ENCODE results near the gene APP. TPM values are rescaled to one million over a fixed set of nuclear protein-coding genes. Genes with fewer than 3 reads are reported as not detected.

APP gene
- total RNA-seq, 1 experiment from 2014 or later = 560 TPM

- TF ChIP-seq MAX (CRISPR knock-in tag; IDR thresholded peaks at IDR 0.05) (no peak), MXD4 (CRISPR knock-in tag; IDR thresholded peaks at IDR 0.05; ENCODE audit: borderline replicate concordance) (no peak), ZNF317 (CRISPR knock-in tag; IDR thresholded peaks at IDR 0.05; ENCODE audit: borderline replicate concordance, low read depth) (no peak), IRF1 (CRISPR knock-in tag; IDR thresholded peaks at IDR 0.05) (no peak), SMAD4 (CRISPR knock-in tag; IDR thresholded peaks at IDR 0.05) (no peak), EMX1 (CRISPR knock-in tag; IDR thresholded peaks at IDR 0.05) (no peak), ZNF416 (CRISPR knock-in tag; IDR thresholded peaks at IDR 0.05) (no peak), TP53 (CRISPR knock-in tag; IDR thresholded peaks at IDR 0.05) (no peak), HMGA2 (CRISPR knock-in tag; IDR thresholded peaks at IDR 0.05) (no peak), ETV6 (CRISPR knock-in tag; IDR thresholded peaks at IDR 0.05) (no peak)
These were observed 45.0 kb downstream of the APP start (continued) for GRCh38 chr21:26125433-26126167.

- Mint-ChIP-seq H3K4me1 (peaks cover 94% of the 10 kb centered on the region), H3K36me3 (no peaks in the 10 kb centered on the region), H3K27me3 (ENCODE audit: low read depth) (no peaks in the 10 kb centered on the region), H3K4me3 (peak overlapping the region; percentile 25; the same call in 1 of the 2 replicates), H3K9me3 (no peaks in the 10 kb centered on the region), H3K27ac (peak overlapping the region; percentile 73)
- ATAC-seq (peak; percentile 11), DNase-seq (ENCODE audit: low spot score) (no peak)
- ChIA-PET POLR2A (interaction anchor here (0.6 to 0.9 kb wide), 2 partner anchors 21 to 1808 kb away, joined by 3 to 9 read pairs; no protein-coding TSS in a partner anchor), CTCF (no interaction called here)
- TF ChIP-seq ERG (CRISPR knock-in tag; IDR thresholded peaks at IDR 0.05) (no peak), TEAD1 (CRISPR knock-in tag; IDR thresholded peaks at IDR 0.05) (no peak), ZBTB43 (CRISPR knock-in tag; IDR thresholded peaks at IDR 0.05) (no peak), GRHL2 (CRISPR knock-in tag; IDR thresholded peaks at IDR 0.05; ENCODE audit: insufficient replicate concordance, severe bottlenecking) (no peak), ARID4B (CRISPR knock-in tag; IDR thresholded peaks at IDR 0.05; ENCODE audit: borderline replicate concordance) (no peak), PRRX2 (CRISPR knock-in tag; IDR thresholded peaks at IDR 0.05) (no peak), TEAD4 (CRISPR knock-in tag; IDR thresholded peaks at IDR 0.05) (no peak), CDX4 (CRISPR knock-in tag; IDR thresholded peaks at IDR 0.05; ENCODE audit: borderline replicate concordance) (no peak), MYBL2 (CRISPR knock-in tag; IDR thresholded peaks at IDR 0.05) (no peak), ZNF317 (CRISPR knock-in tag; IDR thresholded peaks at IDR 0.05; ENCODE audit: borderline replicate concordance, low read depth) (no peak), ZBTB21 (CRISPR knock-in tag; IDR thresholded peaks at IDR 0.05; ENCODE audit: borderline replicate concordance) (no peak), GABPB1 (CRISPR knock-in tag; IDR thresholded peaks at IDR 0.05) (no peak), NR3C1 (CRISPR knock-in tag; conservative IDR thresholded peaks at IDR 0.05; ENCODE audit: low read depth) (no peak), ZNF396 (CRISPR knock-in tag; IDR thresholded peaks at IDR 0.05; ENCODE audit: borderline replicate concordance) (no peak), ZNF512 (CRISPR knock-in tag; IDR thresholded peaks at IDR 0.05; ENCODE audit: borderline replicate concordance) (no peak), JUN (CRISPR knock-in tag; IDR thresholded peaks at IDR 0.05) (no peak), ZNF263 (CRISPR knock-in tag; IDR thresholded peaks at IDR 0.05; ENCODE audit: low read depth) (no peak), ELF4 (CRISPR knock-in tag; IDR thresholded peaks at IDR 0.05; ENCODE audit: low read depth) (no peak)
These were observed 45.7 kb downstream of the APP start for GRCh38 chr21:26124896-26125295.
